ENCODE measurements around the gene MMP23B.
A peak's percentile ranks its signal among the peaks of the same experiment; 100 is the strongest.
"Not testable (repeated sequence)": the region's sequence is repeated elsewhere in the genome, so short reads cannot be mapped to it uniquely, and the experiment has no call there.

MMP23B gene

GRCh38 chr1:1636621-1637478, 4.9 kb downstream of the MMP23B start:
- DNase-seq: not testable (repeated sequence)

DNA sequence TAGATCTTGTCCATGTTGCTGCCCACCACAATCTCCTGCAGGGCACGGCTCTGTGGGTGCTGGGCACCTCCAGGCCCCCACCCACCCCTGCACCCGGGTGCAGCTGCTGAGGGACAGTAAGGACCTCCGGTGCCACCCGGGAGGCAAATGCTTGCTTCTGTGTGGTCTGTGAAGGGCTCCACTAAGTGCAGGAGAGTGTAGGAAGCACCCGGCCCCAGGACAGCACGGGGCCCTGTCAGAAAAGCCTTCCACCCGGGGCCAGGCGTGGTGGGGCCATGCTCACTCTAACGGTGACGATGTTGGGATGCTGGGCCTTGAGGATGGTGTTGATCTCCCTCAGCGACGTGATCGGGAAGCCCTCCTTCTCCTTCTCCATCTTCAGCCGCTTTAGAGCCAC, 5.5 kb downstream of the MMP23B start:
- not testable (repeated sequence) for DNase-seq

- not testable (repeated sequence) for DNase-seq
Measured at GRCh38 chr1:1638528-1638927, 6.6 kb downstream of the MMP23B start.

DNA sequence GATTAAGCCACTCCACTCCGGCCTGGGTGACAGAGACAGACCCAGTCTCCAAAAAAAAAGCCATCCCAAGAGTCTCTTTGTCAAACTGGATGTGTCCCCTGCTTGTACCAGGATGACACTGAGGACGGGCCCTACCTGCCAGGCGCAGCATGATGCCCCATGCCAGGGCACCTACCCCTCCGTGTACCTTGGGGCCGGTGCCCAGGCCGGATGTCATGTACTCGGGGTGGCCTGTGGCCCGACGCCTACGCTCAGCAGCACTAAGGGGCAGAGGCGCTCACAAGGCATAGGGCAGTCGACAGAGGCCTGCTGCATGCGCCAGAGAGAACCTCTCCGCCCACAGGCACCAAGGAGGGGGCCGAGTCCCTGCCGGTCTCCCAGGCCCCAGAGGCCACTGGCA, 7.4 kb downstream of the MMP23B start:
- DNase-seq: not testable (repeated sequence)

DNA sequence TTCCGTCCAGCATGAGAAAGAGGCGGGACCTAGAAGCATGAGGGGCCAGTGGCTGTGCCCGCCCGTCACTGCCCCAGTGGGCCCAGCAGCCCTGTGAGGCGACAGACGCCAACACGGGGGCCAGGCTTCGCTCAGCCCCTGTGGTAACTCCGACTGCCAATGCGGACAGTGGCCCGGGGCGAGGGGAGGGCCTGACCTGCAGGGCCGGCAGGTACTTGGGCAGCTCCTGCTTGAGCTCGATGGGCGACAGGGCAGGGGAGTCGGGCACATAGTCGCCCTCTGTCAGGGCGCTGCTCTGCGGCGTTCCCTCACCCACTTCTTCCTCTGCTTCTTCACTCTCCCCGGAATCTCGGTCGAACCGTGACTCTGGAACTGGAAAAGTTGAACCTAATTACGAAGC, 8.1 kb downstream of the MMP23B start:
- DNase-seq: not testable (repeated sequence)

GRCh38 chr1:1640711-1641461, 8.9 kb downstream of the MMP23B start:
- not testable (repeated sequence) for DNase-seq

DNA sequence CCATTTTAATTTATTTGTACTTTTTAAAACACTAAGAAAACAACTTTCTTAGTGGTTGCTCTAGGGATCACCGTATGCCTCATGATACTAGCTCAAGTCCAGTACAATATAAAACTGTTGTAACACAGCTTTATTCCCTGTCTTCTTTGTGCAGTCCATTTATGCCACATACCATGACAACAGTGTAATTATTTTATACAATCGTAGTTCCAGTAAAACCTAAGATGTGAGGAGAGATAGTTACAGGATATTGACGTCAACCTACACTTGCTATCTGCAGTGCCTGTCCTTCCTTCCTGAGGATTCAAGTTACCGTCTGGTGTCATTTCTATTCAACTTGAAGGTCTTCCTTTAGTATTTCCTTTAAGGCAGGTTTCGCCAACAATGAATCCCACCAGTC, 14.4 kb downstream of the MMP23B start:
- DNase-seq: not testable (repeated sequence)

DNA sequence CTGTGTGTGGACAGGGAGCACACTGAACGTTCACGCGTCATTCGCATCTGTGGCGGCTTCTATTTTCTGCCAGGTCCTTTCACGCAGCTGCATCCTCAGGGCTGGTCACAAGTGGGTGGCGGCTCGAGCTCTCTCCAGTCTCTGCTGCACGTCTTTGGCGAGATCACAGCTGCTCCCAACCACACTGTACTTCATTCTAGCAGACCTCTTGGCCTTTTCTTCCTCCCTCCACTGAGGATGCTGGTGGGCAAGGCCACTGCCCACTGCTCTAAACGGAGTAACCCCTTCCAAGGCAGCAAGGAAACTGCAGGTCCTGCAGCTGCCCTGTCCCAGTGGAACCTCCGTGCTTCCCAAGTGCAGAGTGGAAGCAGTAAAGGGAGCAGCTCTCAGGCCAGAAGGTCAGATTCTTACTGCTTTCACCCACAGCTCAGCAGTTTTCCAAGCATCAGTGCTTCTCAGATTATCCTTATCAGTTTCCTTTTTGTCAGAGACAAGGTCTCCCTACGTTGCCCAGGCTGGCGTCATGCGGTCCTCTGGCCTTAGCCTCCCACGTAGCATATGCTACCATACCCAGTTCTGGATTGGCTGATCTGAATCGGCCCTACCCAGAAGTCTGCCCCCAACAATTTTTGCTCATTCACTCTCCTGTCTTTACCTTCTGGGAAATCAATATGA, 15.7 kb downstream of the MMP23B start:
- not testable (repeated sequence) for DNase-seq

DNA sequence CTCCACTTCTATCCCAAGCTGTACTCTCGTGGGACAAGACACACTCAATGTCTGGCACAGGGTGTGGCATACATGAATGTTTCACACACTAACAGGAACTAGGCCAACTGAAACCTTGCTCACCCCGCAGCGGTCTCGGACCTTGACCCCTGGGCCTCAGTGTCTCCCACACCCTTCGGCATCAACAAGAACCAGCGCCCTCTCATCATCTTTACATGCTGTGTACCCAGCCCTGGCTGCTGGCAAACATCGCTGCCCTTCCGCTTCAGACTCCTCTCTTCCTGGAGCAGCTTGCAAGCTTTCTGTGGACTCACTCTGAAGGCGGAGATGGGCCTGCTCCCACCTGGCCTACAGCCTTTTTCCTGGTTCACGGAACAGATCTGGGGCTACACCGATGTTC, 16.3 kb downstream of the MMP23B start:
- not testable (repeated sequence) for DNase-seq

GRCh38 chr1:1658583-1659549, 26.9 kb downstream of the MMP23B start, which contains the start of gene CDK11B:
Gene CDK11B, minus strand, starts transcription at chr1:1659004. Its CDS starts 1,519 bp downstream, at chr1:1657485.
- peak; percentile 84 for DNase-seq

DNA sequence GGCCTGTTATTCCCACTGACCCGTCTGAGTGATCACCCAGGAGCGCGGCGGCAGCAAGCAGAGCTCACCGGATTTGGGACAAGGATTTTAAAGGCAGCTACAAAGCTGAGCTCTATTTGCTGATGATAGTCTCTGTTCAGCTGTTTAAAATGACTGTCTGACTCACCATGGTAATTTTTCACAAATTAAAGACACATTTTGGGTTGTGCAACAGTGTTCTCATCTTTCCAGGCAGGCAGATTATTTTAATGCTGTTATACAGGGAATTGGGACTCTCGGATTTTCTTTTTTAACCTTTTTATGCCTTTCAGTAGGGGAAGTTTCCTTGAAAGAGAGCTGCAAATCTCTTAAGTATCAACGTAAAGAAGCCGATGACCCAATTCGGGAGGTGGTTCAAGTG, 30.4 kb downstream of the MMP23B start:
- not testable (repeated sequence) for DNase-seq

DNA sequence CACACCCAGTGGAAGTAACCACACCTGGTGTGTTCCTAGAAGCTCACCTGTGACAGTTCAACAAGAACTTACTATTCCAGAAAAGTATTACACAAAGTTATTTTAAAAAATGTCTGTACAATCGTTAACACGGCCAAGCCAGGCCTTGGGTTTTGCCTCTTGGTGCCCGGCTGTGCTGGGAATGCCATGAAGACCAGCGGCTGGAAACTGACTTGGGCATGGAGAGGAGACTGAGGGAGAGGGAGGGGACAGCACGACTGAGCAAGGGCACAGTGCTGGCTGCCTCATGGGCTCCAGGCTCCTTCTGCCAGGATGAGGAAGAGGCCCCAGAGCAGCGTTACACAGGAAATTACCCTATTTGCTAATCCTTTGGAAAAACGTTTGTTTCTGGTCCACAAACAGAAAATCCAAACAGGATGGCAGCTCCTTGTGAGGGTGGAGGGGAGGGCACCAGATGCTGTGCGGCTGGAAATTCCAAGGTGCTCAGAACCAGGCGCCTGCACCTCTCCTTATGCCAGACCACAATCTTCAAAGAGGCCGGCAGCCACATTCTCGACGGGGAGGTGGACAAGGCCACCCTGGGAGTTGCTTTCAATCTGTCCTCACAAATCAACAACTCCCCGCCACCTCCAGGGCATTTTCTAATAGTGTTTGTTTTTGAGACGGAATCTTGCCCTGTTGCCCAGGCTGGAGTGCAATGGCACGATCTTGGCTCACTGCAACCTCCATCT, 31.0 kb downstream of the MMP23B start:
- DNase-seq: not testable (repeated sequence)

DNA sequence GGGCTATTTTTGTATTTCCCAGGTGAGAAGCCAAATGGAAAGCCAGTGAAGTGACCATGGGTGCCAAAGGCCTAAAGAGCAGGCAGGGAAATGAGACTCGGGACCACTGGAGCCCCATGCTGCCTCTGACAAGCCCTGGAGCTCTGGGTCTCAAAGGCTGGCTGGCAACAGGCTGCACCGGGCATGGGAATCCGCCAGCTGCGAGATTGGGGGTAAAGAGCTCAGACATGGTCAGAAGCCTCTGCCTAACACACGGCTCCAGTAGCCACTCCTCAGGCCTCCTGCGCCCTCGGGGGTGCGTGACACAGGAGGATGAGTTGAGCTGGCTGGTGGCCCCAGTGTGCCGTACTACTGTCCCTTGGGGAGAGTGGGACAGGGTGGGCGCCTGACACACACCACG, 32.3 kb downstream of the MMP23B start:
- DNase-seq: not testable (repeated sequence)

- DNase-seq: no peak
Measured at GRCh38 chr1:1664941-1665814, 33.2 kb downstream of the MMP23B start.

- DNase-seq: no peak
Measured at GRCh38 chr1:1665815-1666251, 33.9 kb downstream of the MMP23B start.

- no peak for DNase-seq
Measured at GRCh38 chr1:1666526-1666925, 34.6 kb downstream of the MMP23B start.

DNA sequence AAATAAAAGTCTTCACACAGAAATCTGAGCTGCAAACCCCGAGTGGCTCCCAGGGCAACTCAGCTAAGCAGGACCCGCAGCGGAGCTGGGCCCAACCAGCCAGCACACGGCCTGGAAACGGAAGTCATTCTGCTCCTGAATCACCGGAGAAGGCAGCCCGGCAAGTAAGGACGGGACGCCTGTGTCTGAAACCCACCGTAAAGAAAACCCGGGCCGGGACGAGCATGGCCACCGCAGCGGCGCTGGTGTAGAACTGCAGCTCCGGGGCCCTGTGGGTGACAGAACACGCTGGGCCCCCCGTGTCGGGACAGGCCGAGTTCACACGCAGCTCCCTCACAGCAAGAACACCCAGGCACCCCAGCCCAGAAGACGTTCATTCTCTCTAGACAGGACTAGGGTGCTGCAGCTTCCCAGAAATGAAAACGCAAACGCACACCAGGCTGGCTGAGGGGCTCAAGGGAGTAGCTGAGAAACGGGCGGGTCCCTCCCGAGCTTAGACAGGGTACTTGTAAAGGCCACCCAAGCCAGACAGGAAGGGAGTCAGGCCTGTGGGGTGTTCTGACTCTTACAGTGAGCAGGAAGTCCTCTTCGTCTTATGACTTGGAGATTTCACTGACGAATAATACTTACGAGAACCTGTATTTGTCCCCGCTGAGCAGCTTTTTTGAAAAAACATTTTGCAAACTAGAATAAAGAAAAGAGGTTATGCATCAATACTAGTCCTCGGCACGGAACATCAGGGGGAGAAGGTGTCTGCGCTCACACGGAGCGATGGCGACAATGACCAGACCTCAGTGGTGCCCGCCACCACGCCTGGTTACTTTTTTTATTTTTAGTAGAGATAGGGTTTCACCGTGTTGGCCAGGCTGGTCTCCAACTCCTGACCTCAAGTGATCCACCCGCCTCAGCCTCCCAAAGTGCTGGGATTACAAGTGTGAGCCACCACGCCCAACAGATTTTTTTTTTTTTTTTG, 37.8 kb downstream of the MMP23B start:
- no peak for DNase-seq

GRCh38 chr1:1670866-1671265, 38.9 kb downstream of the MMP23B start:
- DNase-seq: no peak

Measured in NCI-H1105 (cell line).